Breast epithelium (tissue), 3 donors: ENCODE results near the gene NSMCE1.

Experiments
- CTCF ChIP-seq, 3 donors: fragments of 450-650 bp; IDR thresholded peaks; one replicate each; pipeline ENCODE4 v1.5.1; 2016 to 2017; ENCODE audit warnings: antibody characterized with exemption in 3 of 3, mild to moderate bottlenecking in 3 of 3, moderate library complexity in 3 of 3
- POLR2AphosphoS5 ChIP-seq, 3 donors: sonication (generic); formaldehyde crosslinking; IDR thresholded peaks; one replicate each; pipeline ENCODE4 v1.6.1; 2017; ENCODE audit warnings: antibody characterized with exemption in 3 of 3

DNA sequence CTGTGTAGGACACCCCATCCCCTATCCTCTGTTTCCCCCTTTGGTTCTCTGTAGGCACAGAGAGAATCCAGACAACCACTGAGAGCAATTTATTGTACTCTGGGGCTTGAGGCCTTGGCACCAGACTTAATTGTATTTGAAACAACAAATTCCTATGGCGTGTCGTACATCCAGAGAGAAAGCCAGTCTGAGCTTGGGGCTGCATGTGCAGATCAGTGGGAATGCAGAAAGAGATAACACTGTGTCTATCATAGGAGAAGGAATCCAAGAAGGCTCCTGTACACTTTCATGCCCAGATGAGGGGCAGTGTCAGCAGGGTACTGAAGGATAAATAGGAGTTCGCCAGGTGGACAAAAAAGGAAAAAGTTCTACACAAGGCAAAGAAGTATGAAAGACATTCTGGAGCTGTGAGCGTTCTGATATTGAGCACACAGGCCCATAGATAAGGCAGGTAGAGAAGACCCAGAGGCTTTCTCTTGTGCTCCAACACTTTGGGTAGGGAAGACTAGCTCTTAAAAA, 23.2 kb upstream of the NSMCE1 start:
- TF ChIP-seq POLR2AphosphoS5 (IDR thresholded peaks at IDR 0.05) (no peak), CTCF (IDR thresholded peaks at IDR 0.05) (no peak)
